SK-N-SH treated with all-trans-retinoic acid at 6 μM for 48 hours (cell line): ENCODE data around the gene AFAP1.

Source experiments
- ATAC-seq: fragments of 200-7000 bp; cut with Tn5 transposase; 3 replicates; pipeline ENCODE4 v1.9.1; 2020; ENCODE audit warnings: mild to moderate bottlenecking, moderate library complexity
- ARNTL ChIP-seq: fragments of 450-650 bp; formaldehyde crosslinking; IDR thresholded peaks from 2 replicates; pipeline ENCODE4 v1.5.0; 2020; ENCODE audit warnings: low read depth, mild to moderate bottlenecking, moderate library complexity, borderline replicate concordance
- BACH2 ChIP-seq: fragments of 250-450 bp; sonication (Bioruptor Pico); IDR thresholded peaks from 2 replicates; pipeline ENCODE4 v1.9.0; 2021; ENCODE audit warnings: mild to moderate bottlenecking, borderline replicate concordance
- CREB5 ChIP-seq: fragments of 250-450 bp; sonication (Bioruptor Pico); IDR thresholded peaks from 2 replicates; pipeline ENCODE4 v1.5.1; 2020; ENCODE audit warnings: low read depth, mild to moderate bottlenecking, moderate library complexity
- CSDC2 ChIP-seq: fragments of 250-450 bp; sonication (Bioruptor Pico); IDR thresholded peaks from 2 replicates; pipeline ENCODE4 v1.5.0; 2020; ENCODE audit warnings: mild to moderate bottlenecking, moderate library complexity
- CSRNP3 ChIP-seq: fragments of 250-450 bp; sonication (Bioruptor Pico); IDR thresholded peaks from 2 replicates; pipeline ENCODE4 v1.5.1; 2021; ENCODE audit warnings: mild to moderate bottlenecking, moderate library complexity
- ESRRG ChIP-seq: fragments of 250-450 bp; sonication (Bioruptor Pico); IDR thresholded peaks from 2 replicates; pipeline ENCODE4 v1.6.1; 2021; ENCODE audit warnings: mild to moderate bottlenecking
- GLIS3 ChIP-seq: fragments of 250-450 bp; sonication (Bioruptor Pico); IDR thresholded peaks from 2 replicates; pipeline ENCODE4 v1.5.0; 2020; ENCODE audit warnings: mild to moderate bottlenecking, moderate library complexity
- ISL1 ChIP-seq: fragments of 250-450 bp; sonication (Bioruptor Pico); IDR thresholded peaks from 2 replicates; pipeline ENCODE4 v2.1.2; 2022; ENCODE audit warnings: mild to moderate bottlenecking, moderate library complexity
- OSR1 ChIP-seq: fragments of 250-450 bp; sonication (Bioruptor Pico); IDR thresholded peaks from 2 replicates; pipeline ENCODE4 v1.8.0; 2022; ENCODE audit warnings: moderate library complexity, mild to moderate bottlenecking, inconsistent platforms
- PATZ1 ChIP-seq: fragments of 250-450 bp; sonication (Bioruptor Pico); IDR thresholded peaks from 2 replicates; pipeline ENCODE4 v1.8.0; 2020; ENCODE audit warnings: mild to moderate bottlenecking, moderate library complexity, borderline replicate concordance
- POU6F1 ChIP-seq: fragments of 250-450 bp; sonication (Bioruptor Pico); IDR thresholded peaks from 2 replicates; pipeline ENCODE4 v1.8.0; 2021; ENCODE audit warnings: low read depth, mild to moderate bottlenecking, moderate library complexity, borderline replicate concordance
- PPARA ChIP-seq: fragments of 250-450 bp; sonication (Bioruptor Pico); IDR thresholded peaks from 2 replicates; pipeline ENCODE4 v1.5.0; 2020; ENCODE audit warnings: mild to moderate bottlenecking, borderline replicate concordance
- RARB ChIP-seq: fragments of 250-450 bp; sonication (Bioruptor Pico); IDR thresholded peaks from 2 replicates; pipeline ENCODE4 v1.8.0; 2021; ENCODE audit warnings: mild to moderate bottlenecking, moderate library complexity
- SNAI2 ChIP-seq: fragments of 250-450 bp; sonication (Bioruptor Pico); IDR thresholded peaks from 2 replicates; pipeline ENCODE4 v1.5.0; 2020; ENCODE audit warnings: mild to moderate bottlenecking, moderate library complexity
- TCF4 ChIP-seq: fragments of 250-450 bp; sonication (Bioruptor Pico); IDR thresholded peaks from 2 replicates; pipeline ENCODE4 v1.8.0; 2021; ENCODE audit warnings: mild to moderate bottlenecking, moderate library complexity, borderline replicate concordance
- TOX ChIP-seq: fragments of 250-450 bp; sonication (Bioruptor Pico); IDR thresholded peaks from 2 replicates; pipeline ENCODE4 v1.8.0; 2021; ENCODE audit warnings: mild to moderate bottlenecking, moderate library complexity, borderline replicate concordance
- TSHZ2 ChIP-seq: fragments of 250-450 bp; sonication (Bioruptor Pico); IDR thresholded peaks from 2 replicates; pipeline ENCODE4 v1.5.0; 2020; ENCODE audit warnings: mild to moderate bottlenecking, moderate library complexity
- ZC3H10 ChIP-seq: fragments of 250-450 bp; sonication (Bioruptor Pico); IDR thresholded peaks from 2 replicates; pipeline ENCODE4 v1.5.1; 2021; ENCODE audit warnings: mild to moderate bottlenecking, moderate library complexity
- ZFP3 ChIP-seq: fragments of 250-450 bp; sonication (Bioruptor Pico); IDR thresholded peaks from 2 replicates; pipeline ENCODE4 v1.5.0; 2020; ENCODE audit warnings: mild to moderate bottlenecking, moderate library complexity
- ZFP30 ChIP-seq: fragments of 450-650 bp; formaldehyde crosslinking; IDR thresholded peaks from 2 replicates; pipeline ENCODE4 v1.5.0; 2022; ENCODE audit warnings: mild to moderate bottlenecking, moderate library complexity
- ZNF70 ChIP-seq: fragments of 450-650 bp; formaldehyde crosslinking; IDR thresholded peaks from 2 replicates; pipeline ENCODE4 v1.5.0; 2020; ENCODE audit warnings: mild to moderate bottlenecking, moderate library complexity
- ZNF8 ChIP-seq: fragments of 450-650 bp; formaldehyde crosslinking; IDR thresholded peaks from 2 replicates; pipeline ENCODE4 v1.5.0; 2020; ENCODE audit warnings: mild to moderate bottlenecking, moderate library complexity

AFAP1 gene

DNA sequence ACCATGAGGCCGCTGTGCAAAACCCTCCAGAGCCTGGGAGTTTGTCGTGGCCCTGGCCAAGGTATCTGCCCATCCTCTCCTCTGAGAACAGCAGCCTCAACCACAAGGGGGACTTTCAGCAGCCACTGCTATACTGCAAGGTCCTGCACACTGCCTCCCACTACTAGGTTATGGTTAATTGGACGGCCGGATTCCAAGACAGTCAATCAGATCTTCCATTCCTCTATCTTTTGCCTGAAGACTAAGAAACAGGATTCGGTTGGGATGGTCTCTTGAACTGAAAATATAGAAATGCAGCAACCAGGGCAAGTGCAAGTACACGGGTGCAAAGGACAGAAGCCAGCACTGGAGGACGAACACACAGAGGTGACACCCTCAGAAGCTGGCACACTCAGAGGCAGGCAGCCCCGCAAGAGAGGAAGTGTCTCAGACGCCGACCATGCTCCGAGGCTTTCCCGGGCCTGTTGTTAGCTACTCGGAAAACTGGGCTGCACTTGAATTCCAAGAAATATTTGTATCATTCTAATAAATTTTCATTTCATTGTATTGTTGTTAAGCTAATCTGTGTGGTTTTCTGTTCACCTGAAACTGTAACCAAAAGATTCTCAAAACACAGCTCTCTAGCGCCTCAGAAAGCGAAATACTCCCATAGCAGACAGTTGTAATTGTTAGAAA, 63.3 kb downstream of the AFAP1 start:
- TF ChIP-seq PATZ1 (no peak), ESRRG (no peak), PPARA (CRISPR knock-in tag) (no peak), BACH2 (no peak), ISL1 (CRISPR knock-in tag) (no peak), SNAI2 (CRISPR knock-in tag) (no peak), CSDC2 (CRISPR knock-in tag) (no peak), ZFP3 (CRISPR knock-in tag) (no peak), TSHZ2 (no peak), CREB5 (CRISPR knock-in tag) (no peak), TOX (CRISPR knock-in tag) (no peak), GLIS3 (CRISPR knock-in tag) (no peak), ZFP30 (CRISPR knock-in tag) (no peak), ARNTL (CRISPR knock-in tag) (no peak), ZNF70 (CRISPR knock-in tag) (no peak), ZNF8 (no peak), POU6F1 (no peak), RARB (no peak), TCF4 (no peak), ZC3H10 (CRISPR knock-in tag) (no peak)
- ATAC-seq = peak; percentile 79

- TF ChIP-seq GLIS3 (CRISPR knock-in tag) (no peak), TCF4 (no peak), BACH2 (no peak), OSR1 (CRISPR knock-in tag) (no peak), ZC3H10 (CRISPR knock-in tag) (no peak), POU6F1 (no peak), CSRNP3 (CRISPR knock-in tag) (no peak), TSHZ2 (no peak), ISL1 (CRISPR knock-in tag) (no peak)
- no peak for ATAC-seq
Observed at GRCh38 chr4:7874838-7875237, 64.8 kb downstream of the AFAP1 start.
